Astrocyte of the spinal cord (primary cell): ENCODE measurements around the gene LRCOL1.
A peak's percentile ranks its signal among the peaks of the same experiment; 100 is the strongest.
"Not testable (repeated sequence)": the region's sequence is repeated elsewhere in the genome, so short reads cannot be mapped to it uniquely, and the experiment has no call there.

Experiments used
- DNase-seq: peaks from one replicate; pipeline ENCODE4 v3.0.0; 2011; ENCODE audit warnings: low read depth, low spot score
- H3K4me3 ChIP-seq: 2 replicates; pipeline ENCODE4 v1.5.1; 2011; ENCODE audit warnings: low read depth, mild to moderate bottlenecking, low read length, moderate library complexity
- in situ Hi-C: cut with HindIII; loops from 2 replicates; pipeline ENCODE4 v1.10.0; 2017; ENCODE audit warnings: low sequenced_read_pairs
- TF ChIP-seq, protein P1 (sequence below): IDR thresholded peaks from 2 replicates; pipeline ENCODE4 v1.5.1; 2012; ENCODE audit warnings: low read depth, mild to moderate bottlenecking, low read length, inconsistent platforms

The LRCOL1 gene

DNA sequence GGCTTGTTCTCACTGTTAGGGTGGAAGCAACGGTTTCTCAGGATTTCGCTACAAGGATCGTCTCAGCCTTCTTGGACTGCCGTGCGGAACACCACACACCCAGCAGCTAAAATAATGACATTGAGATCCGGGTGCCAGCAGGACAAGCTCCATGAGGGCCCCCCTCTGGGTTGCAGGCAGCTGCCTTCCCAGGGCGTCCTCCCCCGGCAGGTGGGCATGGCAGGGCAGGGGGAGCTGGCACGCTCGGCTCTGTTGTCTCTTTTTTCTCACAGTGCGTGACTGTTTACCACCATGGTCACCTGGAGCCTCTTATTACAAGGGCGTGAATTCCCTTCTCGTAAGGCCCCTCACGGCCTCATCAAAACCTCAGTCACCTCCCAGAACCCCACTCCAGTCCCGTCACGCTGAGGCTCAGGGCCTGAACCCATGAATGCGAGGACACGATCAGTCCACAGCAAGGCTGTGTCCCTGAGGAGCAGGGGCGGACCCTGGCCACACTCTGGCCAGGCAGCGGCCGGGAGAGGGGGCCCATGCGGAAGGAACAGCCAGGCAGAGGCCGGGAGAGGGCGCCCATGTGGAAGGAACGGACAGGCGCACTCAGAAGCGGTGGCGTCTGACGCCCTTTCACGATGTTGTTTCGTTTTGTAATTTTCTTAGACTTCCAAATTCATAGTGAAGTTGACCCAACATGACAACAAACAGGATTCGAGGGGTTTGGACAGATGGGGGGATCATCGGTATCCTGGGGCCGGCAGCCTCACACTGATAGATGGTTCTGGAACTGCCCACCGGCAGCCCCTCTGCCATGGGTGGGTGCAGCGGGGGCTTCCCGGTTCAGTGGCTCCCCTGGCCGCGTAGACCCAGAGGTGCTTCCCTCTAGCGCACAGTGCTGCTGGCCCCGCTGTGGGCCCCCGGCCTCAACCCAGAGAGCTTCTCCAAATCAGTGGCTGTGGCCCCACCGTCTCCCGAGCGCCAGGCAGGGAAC lies 10.0 kb downstream of the LRCOL1 start:
- peak; percentile 65 for DNase-seq
- TF ChIP-seq, protein P1, sequence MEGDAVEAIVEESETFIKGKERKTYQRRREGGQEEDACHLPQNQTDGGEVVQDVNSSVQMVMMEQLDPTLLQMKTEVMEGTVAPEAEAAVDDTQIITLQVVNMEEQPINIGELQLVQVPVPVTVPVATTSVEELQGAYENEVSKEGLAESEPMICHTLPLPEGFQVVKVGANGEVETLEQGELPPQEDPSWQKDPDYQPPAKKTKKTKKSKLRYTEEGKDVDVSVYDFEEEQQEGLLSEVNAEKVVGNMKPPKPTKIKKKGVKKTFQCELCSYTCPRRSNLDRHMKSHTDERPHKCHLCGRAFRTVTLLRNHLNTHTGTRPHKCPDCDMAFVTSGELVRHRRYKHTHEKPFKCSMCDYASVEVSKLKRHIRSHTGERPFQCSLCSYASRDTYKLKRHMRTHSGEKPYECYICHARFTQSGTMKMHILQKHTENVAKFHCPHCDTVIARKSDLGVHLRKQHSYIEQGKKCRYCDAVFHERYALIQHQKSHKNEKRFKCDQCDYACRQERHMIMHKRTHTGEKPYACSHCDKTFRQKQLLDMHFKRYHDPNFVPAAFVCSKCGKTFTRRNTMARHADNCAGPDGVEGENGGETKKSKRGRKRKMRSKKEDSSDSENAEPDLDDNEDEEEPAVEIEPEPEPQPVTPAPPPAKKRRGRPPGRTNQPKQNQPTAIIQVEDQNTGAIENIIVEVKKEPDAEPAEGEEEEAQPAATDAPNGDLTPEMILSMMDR = peak; percentile 86
- H3K4me3 ChIP-seq = peak overlapping the region; percentile 45
- in situ Hi-C loops = no loop called here

DNA sequence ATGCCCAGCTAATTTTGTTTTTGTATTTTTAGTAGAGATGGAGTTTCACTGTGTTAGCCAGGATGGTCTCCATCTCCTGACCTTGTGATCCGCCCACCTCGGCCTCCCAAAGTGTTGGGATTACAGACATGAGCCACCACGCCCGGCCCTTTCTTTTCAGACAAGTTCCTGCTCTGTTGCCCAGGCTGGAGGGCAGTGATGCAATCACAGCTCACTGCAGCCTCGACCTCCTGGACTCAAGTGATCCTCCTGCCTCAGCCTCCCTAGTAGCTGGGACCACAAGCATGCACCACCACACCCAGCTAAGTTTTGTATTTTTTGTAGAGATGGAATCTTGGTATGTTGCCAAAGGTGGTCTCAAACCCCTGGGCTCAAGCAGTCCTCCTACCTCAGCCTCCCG lies 10.9 kb downstream of the LRCOL1 start:
- H3K4me3 ChIP-seq, in situ Hi-C loops: not testable (repeated sequence)

DNA sequence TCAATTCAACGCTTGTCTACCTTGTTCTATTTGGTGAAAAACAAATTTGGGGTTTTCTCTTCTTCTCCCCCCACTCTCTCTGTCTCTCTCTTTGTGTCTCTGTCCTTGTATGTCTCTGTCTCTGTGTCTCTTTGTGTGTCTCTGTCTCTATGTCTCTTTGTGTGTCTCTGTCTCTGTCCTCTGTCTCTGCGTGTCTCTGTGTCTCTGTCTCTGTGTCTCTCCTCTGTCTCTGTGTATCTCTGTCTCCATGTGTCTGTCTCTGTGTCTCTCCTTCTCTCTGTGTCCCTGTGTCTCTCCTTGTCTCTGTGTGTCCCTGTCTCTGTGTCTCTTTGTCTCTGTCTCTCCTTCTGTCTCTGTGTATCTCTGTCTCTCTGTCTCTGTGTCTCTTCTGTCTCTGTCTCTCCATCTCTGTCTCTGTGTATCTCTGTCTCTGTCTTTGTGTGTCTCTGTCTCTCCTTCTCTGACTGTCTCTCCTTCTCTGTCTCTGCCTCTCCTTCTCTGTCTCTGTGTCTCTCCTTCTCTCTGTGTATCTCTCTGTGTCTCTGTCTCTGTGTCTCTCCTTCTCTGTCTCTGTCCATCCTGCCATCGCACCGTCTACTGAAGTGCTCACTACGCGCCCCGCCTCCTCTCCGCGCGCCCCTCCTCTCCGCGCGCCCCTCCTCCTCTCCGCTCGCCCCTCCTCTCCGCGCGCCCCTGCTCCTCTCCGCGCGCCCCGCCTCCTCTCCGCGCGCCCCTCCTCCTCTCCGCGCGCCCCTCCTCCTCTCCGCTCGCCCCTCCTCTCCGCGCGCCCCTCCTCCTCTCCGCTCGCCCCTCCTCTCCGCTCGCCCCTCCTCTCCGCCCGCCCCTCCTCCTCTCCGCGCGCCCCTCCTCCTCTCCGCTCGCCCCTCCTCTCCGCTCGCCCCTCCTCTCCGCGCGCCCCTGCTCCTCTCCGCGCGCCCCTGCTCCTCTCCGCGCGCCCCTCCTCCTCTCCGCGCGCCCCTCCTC lies 12.8 kb downstream of the LRCOL1 start:
- DNase-seq = peak; percentile 81
- TF ChIP-seq, protein P1 = no peak
- in situ Hi-C loops = no loop called here
- peak overlapping the region; percentile 43 for H3K4me3 ChIP-seq

More for the DNA sequence above, 10.9 kb downstream of the LRCOL1 start:
- not testable (repeated sequence) for DNase-seq

DNA sequence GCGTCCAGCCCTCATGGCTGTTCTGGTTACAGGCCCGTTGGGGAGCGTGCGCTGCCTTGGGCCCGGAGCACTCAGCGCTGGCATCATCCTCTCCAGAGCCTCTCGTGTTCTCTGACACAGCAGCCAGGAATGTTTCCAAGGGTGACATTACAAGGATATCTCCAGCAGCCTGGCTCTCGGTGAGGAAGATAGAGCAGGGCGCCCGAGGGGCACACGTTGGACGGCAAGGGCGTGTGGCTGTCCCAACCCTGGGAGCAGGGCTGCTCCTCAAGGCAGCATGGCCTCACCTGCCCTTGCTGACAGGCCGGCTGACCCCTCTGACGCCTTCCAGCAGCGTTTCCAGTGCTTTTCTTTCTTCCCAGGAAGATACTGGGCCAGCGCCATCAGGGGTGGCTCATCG lies 14.4 kb downstream of the LRCOL1 start:
- H3K4me3 ChIP-seq = no peak overlapping the region
- DNase-seq = peak; percentile 26
- TF ChIP-seq, protein P1 = no peak
- in situ Hi-C loops = no loop called here

DNA sequence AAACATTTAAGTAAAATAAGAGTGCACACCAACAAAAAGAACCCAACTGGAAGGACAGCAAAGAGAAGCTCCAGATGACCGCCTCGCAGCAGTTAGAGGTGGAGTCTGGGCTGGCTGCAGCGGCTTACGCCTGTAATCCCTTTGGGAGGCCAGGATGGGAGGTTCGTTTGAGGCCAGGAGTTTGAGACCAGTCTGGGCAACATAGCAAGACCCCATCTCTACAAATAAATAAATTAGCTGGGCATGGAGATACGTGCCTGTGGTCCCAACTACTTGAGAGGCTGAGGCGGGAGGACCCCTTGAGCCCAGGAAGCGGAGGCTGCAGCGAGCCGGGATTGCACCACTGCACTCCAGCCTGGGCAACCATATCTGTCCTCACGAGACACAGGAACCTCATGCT lies 15.2 kb downstream of the LRCOL1 start:
- in situ Hi-C loops = no loop called here

DNA sequence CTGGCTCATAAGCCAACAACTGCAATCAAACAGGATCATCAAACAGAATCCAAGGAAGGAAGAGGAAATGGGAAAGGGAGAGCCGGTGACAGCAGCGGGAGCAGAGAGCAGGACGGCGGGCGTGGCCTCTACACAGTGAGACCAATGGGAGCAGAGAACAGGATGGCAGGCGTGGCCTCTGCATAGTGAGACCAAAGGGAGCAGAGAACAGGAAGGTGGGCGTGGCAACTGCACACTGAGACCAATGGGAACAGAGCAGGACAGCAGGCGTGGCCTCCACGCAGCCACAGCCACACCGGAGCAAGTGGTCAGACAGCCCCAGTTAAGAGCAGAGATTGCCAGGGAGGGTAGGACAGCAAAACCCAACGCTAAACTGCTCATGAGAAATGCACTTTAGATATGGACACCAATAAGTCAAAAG lies 16.4 kb downstream of the LRCOL1 start:
- TF ChIP-seq, protein P1 = no peak
- DNase-seq = peak; percentile 89
- no peak overlapping the region for H3K4me3 ChIP-seq
- in situ Hi-C loops = no loop called here

More for the DNA sequence above, 15.2 kb downstream of the LRCOL1 start:
- no peak overlapping the region for H3K4me3 ChIP-seq
- no peak for DNase-seq
- TF ChIP-seq, protein P1 = no peak
